HG03175 (cell line): ENCODE measurements around the gene MED27.

Experiments used
- ATAC-seq: cut with Tn5 transposase; IDR thresholded peaks from one replicate; pipeline ENCODE4 v1.9.1; 2021; ENCODE audit warnings: mild to moderate bottlenecking, moderate library complexity; ENCODE audit not compliant: unreplicated experiment

Gene MED27

GRCh38 chr9:131888923-131889322 lies 190.7 kb downstream of the MED27 start:
- ATAC-seq, result no peak

GRCh38 chr9:131887680-131888079 lies 192.0 kb downstream of the MED27 start:
- no peak for ATAC-seq

GRCh38 chr9:131886826-131887225 lies 192.8 kb downstream of the MED27 start:
- ATAC-seq, result no peak

GRCh38 chr9:131885144-131885609 lies 194.5 kb downstream of the MED27 start:
- ATAC-seq, result no peak

GRCh38 chr9:131884222-131884621 lies 195.4 kb downstream of the MED27 start:
- ATAC-seq, result no peak

GRCh38 chr9:131880833-131881583 lies 198.7 kb downstream of the MED27 start:
- no peak for ATAC-seq

GRCh38 chr9:131879911-131880290 lies 199.8 kb downstream of the MED27 start:
- no peak for ATAC-seq

GRCh38 chr9:131879181-131879910 lies 200.3 kb downstream of the MED27 start:
- no peak for ATAC-seq

- ATAC-seq, result no peak
These were observed 203.2 kb downstream of the MED27 start for GRCh38 chr9:131876486-131876885.

- ATAC-seq, result no peak
These were observed 203.7 kb downstream of the MED27 start for GRCh38 chr9:131875828-131876485.

GRCh38 chr9:131874916-131875670 lies 204.6 kb downstream of the MED27 start:
- no peak for ATAC-seq

GRCh38 chr9:131874447-131874846 lies 205.2 kb downstream of the MED27 start:
- no peak for ATAC-seq

GRCh38 chr9:131873891-131874440 lies 205.7 kb downstream of the MED27 start:
- ATAC-seq, result no peak

- ATAC-seq, result no peak
These were observed 206.3 kb downstream of the MED27 start for GRCh38 chr9:131873335-131873734.

- ATAC-seq, result no peak
These were observed 207.0 kb downstream of the MED27 start for GRCh38 chr9:131872702-131873101.

GRCh38 chr9:131872006-131872405 lies 207.7 kb downstream of the MED27 start:
- ATAC-seq, result no peak

- no peak for ATAC-seq
These were observed 209.5 kb downstream of the MED27 start for GRCh38 chr9:131870156-131870555.

- ATAC-seq, result no peak
These were observed 210.3 kb downstream of the MED27 start for GRCh38 chr9:131869348-131869747.

- no peak for ATAC-seq
These were observed 210.9 kb downstream of the MED27 start for GRCh38 chr9:131868766-131869165.

- no peak for ATAC-seq
These were observed 212.0 kb downstream of the MED27 start for GRCh38 chr9:131867611-131868192.
